Activated naive CD4-positive, alpha-beta T cell treated with anti-CD3 and anti-CD28 coated beads, Interleukin-2, amount 50 U/mL, for 24 hours (primary cell): ENCODE results near the gene SLC30A1.
A peak's percentile ranks its signal among the peaks of the same experiment; 100 is the strongest.
"Not testable (repeated sequence)": the region's sequence is repeated elsewhere in the genome, so short reads cannot be mapped to it uniquely, and the experiment has no call there.

Experiments
- H3K27ac Mint-ChIP-seq: one replicate; pipeline ENCODE4 v1.8.0; 2021; ENCODE audit warnings: mild to moderate bottlenecking, mixed read lengths
- H3K27me3 Mint-ChIP-seq: one replicate; pipeline ENCODE4 v1.8.0; 2021; ENCODE audit warnings: mixed read lengths
- H3K36me3 Mint-ChIP-seq: one replicate; pipeline ENCODE4 v1.8.0; 2021; ENCODE audit warnings: mixed read lengths
- H3K4me1 Mint-ChIP-seq: one replicate; pipeline ENCODE4 v1.8.0; 2021; ENCODE audit warnings: mixed read lengths
- H3K4me3 Mint-ChIP-seq: one replicate; pipeline ENCODE4 v1.8.0; 2021; ENCODE audit warnings: mild to moderate bottlenecking, mixed read lengths
- H3K9me3 Mint-ChIP-seq: one replicate; pipeline ENCODE4 v1.8.0; 2021; ENCODE audit warnings: mixed read lengths

Gene SLC30A1

DNA sequence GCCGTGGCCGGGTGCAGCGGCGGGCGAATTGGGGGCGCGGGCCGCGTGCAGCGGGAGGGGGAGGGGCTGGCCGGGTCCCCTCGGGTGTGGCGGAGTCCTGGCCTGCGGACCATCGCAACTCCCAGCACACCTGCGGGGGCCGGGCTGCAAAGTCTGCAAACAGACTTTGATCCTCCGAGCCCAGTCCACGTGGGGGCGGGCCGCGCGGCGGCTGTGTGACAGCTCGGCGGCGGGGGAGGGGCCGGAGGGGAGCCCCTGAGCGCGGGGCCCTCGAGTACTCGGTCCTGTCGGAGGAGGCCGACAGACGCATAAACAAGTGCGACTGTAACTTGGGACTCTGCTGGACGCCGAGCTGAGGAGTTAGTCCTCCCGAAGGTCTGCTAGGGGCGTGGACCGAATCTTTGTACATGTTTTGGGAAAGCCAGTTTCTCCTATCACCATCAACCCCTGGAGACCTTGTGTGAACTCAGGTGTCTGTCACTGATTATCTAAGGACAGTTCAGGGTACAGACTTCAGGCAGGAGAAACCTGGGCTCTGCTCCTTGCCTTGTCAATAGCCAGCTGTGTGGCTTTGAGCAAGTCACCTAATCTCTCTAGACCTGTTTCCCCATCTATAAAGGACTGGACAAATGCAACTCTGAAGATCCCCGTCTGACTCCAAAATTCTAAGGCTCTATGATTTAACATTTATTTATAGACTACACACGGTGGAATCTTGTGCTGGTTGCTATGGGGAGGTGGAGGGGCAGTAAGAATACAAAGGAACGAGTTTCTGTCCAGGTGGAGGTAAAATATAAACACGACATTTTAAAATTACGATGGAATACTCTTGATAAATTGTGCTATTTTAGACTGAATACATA is 710 bp upstream of the SLC30A1 start:
- H3K4me3 Mint-ChIP-seq = peak overlapping the region; percentile 79
- peaks cover 38% of the 10 kb centered on the region for H3K4me1 Mint-ChIP-seq
- H3K9me3 Mint-ChIP-seq = no peaks in the 10 kb centered on the region
- no peaks in the 10 kb centered on the region for H3K27me3 Mint-ChIP-seq
- peak overlapping the region; percentile 44 for H3K27ac Mint-ChIP-seq
- peaks cover 2% of the 10 kb centered on the region for H3K36me3 Mint-ChIP-seq

DNA sequence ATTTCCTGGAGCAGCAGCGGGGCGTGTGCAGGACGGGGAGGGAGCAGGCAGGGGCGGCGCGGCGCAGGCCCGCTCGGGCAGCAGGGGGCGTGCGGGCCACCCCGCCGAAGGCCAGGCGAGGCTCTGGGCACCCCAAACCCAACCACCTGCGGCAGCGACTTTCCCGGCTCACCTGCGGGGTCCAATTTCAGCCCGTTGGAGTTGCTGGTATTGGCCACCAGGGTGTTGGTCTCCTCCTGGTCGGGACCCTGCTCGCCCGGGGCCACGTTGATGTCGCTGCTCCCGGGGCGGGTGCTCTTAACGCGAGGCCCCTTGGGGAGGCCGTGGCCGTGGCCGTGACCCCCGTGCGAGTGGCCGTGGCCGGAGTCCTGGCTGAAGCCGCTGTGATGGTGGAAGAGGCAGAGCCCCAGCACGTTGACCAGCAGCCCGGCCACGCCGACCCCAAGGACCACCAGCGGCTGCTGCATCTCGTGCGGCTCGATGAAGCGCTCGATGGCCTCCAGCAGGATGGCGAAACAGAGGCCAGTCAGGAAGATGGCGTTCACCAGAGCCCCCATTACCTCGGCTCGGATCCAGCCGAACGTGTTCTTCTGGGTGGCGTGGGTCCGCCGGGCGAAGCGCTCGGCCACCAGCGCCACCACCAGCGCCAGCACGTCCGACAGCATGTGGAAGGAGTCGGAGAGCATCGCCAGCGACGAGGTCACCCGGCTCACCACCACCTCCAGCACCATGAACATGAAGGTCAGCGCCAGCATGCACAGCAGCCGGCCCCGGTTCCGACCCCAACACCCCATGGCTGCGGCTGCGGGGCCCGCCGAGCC is 932 bp downstream of the SLC30A1 start:
- H3K9me3 Mint-ChIP-seq = no peaks in the 10 kb centered on the region

DNA sequence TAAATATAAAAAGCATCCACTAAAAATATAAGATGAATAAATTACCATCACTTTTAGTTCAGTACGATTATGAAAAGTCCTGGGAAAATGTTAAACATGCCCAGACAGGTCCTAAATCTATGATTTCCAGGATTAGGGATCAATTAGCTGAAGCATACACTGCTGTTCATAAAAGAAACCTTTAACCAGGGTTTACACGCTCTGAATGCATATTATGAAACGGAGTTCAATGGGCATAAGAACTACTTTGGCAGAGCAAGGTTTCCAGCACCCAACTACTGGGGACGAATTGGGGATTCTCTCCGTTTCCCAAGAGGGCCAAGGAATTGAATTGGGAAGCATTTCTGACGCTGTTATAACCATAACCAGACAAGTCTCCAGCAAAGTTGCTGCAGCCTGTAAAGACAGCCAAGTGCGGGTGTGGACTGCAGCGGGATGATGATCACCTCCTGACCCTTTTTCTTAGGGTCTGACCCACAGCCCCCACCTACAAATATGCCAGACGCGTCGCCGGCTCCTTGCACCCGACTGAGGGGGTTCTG is 1.6 kb downstream of the SLC30A1 start:
- Mint-ChIP-seq H3K9me3 (no peaks in the 10 kb centered on the region), H3K4me1 (peaks cover 51% of the 10 kb centered on the region), H3K27ac (peak overlapping the region; percentile 79), H3K27me3 (no peaks in the 10 kb centered on the region), H3K4me3 (peak overlapping the region; percentile 92), H3K36me3 (peaks cover 7% of the 10 kb centered on the region)

More for the DNA sequence above, 932 bp downstream of the SLC30A1 start:
- Mint-ChIP-seq H3K36me3 (peaks cover 7% of the 10 kb centered on the region), H3K4me1 (peaks cover 51% of the 10 kb centered on the region), H3K27ac (peak overlapping the region; percentile 79), H3K4me3 (peak overlapping the region; percentile 92), H3K27me3 (no peaks in the 10 kb centered on the region)

DNA sequence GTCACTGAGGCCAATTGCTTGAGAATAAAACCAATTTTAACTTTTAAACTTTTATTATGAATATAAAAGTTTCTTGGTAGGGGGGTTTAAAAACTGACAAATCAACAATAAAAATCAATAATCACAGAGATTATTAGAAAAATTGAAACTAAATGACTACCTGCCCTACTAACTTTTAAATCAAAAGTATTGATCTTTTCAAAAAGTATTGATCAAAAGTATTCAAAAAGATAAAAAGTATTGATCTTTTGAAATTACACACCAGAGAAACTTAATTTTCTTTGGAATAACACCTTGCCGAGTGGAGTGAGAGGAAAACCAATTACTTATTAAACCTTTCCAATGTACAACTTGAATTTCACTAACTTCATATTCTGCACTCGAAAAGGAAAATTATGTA is 2.2 kb downstream of the SLC30A1 start:
- H3K27me3 Mint-ChIP-seq = no peaks in the 10 kb centered on the region
- H3K4me3 Mint-ChIP-seq = peak overlapping the region; percentile 92
- no peaks in the 10 kb centered on the region for H3K9me3 Mint-ChIP-seq
- H3K4me1 Mint-ChIP-seq = peaks cover 50% of the 10 kb centered on the region
- H3K27ac Mint-ChIP-seq = no peak overlapping the region
- peaks cover 9% of the 10 kb centered on the region for H3K36me3 Mint-ChIP-seq

DNA sequence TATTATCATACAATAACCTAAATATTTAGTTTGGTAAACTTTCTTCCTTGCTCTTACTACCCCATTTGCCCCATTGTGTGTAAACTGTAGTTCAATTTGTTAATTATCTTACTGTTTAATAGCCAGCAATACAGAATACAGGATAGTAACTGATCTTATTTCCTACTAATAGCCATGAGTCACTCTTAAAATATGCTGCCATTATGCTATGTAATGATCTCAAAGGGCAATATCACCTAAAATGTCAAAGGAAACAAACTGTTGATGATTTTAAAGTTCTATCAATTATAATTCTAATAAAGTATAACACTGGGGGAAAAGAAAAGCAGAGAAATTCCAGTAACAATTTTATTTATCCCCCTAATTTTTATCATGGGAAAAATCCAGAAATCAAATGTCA is 4.3 kb downstream of the SLC30A1 start:
- H3K27me3 Mint-ChIP-seq = no peaks in the 10 kb centered on the region
- peaks cover 9% of the 10 kb centered on the region for H3K36me3 Mint-ChIP-seq
- H3K4me3 Mint-ChIP-seq = no peak overlapping the region
- peaks cover 38% of the 10 kb centered on the region for H3K4me1 Mint-ChIP-seq
- no peaks in the 10 kb centered on the region for H3K9me3 Mint-ChIP-seq
- no peak overlapping the region for H3K27ac Mint-ChIP-seq

DNA sequence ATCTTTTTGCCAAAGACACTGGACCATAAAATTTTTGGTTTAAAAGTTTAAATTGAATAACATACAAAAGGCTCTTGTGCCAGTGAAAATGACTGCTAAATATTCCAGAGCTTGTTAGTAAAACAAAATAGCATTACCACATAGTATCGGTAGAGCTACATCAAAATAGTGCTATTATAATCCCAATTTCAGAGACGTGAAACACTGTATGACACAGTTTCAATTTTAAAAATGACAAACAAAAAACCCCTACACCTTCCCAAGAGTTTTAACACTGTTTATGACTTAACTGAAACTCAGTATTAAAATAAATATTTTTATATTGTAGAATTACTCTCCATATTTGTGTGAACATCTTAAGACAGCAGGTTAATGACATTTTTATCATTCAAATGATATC is 7.0 kb downstream of the SLC30A1 start:
- H3K36me3 Mint-ChIP-seq = peaks cover 9% of the 10 kb centered on the region
- no peak overlapping the region for H3K27ac Mint-ChIP-seq
- peaks cover 35% of the 10 kb centered on the region for H3K4me1 Mint-ChIP-seq
- no peaks in the 10 kb centered on the region for H3K9me3 Mint-ChIP-seq
- no peak overlapping the region for H3K4me3 Mint-ChIP-seq
- no peaks in the 10 kb centered on the region for H3K27me3 Mint-ChIP-seq

DNA sequence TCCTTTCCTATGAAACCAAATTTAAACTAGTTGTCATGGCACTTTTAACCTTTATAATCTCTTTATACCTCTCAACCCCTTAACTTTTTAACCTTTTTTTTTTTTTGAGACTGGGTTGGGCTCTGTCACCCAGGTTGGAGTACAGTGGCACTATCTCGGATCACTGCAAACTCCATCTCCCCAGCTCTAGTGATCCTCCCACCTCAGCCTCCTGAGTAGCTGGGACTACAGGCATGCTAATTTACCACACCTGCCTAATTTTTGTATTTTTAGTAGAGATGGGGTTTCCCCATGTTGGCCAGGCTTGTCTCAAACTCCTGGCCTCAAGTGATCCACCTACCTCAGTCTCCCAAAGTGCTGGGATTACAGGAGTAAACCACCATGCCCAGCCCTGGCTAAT is 8.6 kb downstream of the SLC30A1 start:
- H3K4me3 Mint-ChIP-seq, H3K27me3 Mint-ChIP-seq, H3K36me3 Mint-ChIP-seq, H3K9me3 Mint-ChIP-seq, H3K27ac Mint-ChIP-seq: not testable (repeated sequence)
- peaks cover 20% of the 10 kb centered on the region for H3K4me1 Mint-ChIP-seq

DNA sequence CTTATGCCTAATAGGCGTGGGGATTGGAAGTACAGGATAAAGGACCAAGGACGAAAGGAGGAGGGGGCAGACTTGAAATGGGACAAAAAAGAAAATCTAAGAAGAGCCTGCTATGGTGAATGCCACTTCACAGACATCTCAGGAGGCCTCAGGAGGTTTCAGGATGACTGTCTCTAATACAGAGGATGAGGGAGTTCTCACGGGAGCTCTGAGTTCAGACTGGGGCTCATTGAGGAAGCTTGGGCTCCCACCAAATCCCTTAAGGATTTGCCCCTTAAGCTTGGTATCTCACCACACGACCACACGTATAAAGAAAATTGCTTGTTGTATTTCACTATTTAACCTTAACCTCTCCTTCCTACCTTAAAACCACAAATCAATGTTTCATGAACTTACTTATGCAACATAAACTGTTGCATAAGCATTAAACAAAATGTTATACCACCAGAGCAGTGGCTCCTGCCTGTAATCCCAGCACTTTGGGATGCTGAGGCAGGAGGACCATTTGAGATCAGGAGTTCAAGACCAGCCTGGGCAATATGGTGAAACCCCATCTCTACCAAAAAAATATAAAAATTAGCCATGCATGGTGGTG is 12.4 kb downstream of the SLC30A1 start:
- Mint-ChIP-seq H3K9me3 (no peaks in the 10 kb centered on the region), H3K36me3 (peaks cover 3% of the 10 kb centered on the region), H3K27ac (no peak overlapping the region), H3K4me3 (no peak overlapping the region), H3K4me1 (no peaks in the 10 kb centered on the region), H3K27me3 (no peaks in the 10 kb centered on the region)

DNA sequence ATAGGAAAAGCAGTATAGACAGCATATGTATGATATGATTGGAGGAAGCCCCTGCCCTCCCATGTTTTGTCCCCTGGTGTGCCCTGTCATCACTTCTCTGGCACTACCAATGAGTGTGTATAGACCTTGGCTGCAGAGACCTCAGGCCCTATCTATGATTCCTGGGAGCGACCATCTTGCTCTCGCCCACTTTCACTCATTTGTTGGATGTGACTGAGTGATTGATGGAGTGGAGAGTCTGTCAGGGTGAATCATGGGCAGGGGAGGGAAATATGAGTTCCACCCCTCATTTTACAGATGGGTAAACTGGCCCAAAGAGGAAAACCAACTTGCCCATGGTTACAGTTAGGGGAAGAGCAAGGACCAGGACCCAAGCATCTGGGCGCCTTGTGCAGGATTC is 14.9 kb downstream of the SLC30A1 start:
- Mint-ChIP-seq H3K4me1 (no peaks in the 10 kb centered on the region), H3K4me3 (no peak overlapping the region), H3K36me3 (peaks cover 3% of the 10 kb centered on the region), H3K27ac (no peak overlapping the region), H3K27me3 (no peaks in the 10 kb centered on the region), H3K9me3 (no peaks in the 10 kb centered on the region)

DNA sequence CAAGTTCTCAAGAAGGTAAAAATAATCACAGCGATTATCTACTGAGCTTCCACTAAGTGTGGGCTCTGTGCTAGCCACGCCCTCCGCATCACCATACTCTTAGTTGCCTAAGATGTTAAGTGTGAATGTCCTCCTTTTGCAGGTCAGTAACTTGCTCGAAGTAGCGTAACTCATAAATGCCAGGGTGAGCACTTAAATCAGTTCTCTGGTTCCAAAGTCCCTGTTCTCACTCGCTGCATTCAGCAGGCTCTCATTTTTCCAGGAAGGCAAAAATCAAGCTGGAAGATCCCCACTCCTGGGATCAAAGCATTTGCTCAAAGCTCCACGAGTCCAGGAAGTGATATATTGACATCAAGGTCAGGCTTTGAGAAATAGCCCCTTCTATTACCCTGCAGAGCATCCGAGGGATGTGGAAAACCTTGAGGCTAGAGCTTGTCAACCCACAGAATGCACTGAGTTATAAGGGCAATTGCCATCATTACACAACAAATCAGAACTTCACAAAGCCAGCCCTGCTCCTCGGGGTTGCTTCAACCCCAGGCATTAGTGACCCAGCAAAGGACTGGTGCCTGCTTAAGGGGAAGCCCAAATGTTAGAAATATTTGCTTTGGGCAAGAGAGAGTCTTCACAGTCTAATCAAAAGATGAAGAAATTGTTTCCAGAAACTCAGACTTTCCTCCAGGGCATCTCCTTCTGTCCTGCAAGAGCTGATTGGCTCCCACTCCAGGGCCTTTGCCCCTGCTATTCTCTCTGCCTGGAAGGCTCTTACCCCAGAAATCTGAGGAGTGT is 19.5 kb downstream of the SLC30A1 start:
- Mint-ChIP-seq H3K36me3 (peaks cover 3% of the 10 kb centered on the region), H3K4me1 (no peaks in the 10 kb centered on the region), H3K9me3 (no peaks in the 10 kb centered on the region), H3K27me3 (no peaks in the 10 kb centered on the region), H3K27ac (no peak overlapping the region), H3K4me3 (no peak overlapping the region)

DNA sequence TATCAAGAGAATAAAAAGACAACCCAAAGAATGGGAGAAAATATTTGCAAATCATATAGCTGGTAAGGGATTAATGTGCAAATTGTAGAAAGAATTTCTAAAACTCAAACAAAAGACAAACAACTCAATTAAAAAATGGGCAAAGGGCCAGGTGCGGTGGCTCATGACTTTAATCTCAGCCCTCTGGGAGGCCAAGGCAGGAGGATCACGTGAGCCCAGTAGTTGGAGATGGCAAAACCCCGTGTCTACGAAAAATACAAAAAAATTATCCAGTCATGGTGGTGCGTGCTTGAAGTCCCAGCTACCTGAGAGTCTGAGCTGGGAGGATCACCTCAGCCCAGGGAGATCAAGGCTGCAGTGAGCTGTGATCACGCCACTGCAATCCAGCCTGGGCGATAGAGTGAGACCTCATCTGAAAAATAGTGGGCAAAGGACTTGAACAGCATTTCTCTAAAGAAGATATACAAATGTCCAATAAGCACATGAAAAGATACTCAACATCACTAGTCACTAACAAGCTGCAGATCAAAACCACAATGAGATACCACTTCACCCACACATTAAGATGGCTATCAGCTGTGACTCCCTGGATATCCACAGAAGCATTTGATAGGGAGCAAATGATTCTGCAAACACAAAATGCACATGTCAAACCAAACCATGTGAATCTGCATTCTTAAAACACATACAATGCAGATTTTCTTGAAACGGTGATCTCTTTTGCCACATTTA is 20.9 kb downstream of the SLC30A1 start:
- no peak overlapping the region for H3K4me3 Mint-ChIP-seq
- no peaks in the 10 kb centered on the region for H3K4me1 Mint-ChIP-seq
- H3K9me3 Mint-ChIP-seq = no peaks in the 10 kb centered on the region
- peaks cover 3% of the 10 kb centered on the region for H3K36me3 Mint-ChIP-seq
- no peak overlapping the region for H3K27ac Mint-ChIP-seq
- no peaks in the 10 kb centered on the region for H3K27me3 Mint-ChIP-seq

DNA sequence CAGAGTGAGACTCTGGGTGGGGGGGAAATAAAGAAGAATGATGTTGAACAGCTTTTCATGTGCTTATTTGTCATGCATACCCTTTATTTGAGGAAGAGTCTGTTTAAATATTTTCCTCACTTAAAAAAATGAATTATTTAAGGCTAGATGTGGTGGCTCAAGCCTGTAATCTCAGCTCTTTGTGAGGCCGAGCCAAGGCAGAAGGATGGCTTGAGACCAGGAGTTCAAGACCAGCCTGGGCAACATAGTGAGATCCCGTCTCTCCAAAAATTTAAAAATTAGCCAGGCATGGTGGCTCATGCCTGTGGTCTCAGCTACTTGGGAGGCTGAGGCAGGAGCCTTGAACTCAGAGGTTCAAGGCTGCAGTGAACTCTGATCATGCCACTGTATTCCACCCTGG is 25.4 kb downstream of the SLC30A1 start:
- no peaks in the 10 kb centered on the region for H3K9me3 Mint-ChIP-seq
- H3K36me3 Mint-ChIP-seq = no peaks in the 10 kb centered on the region
- no peaks in the 10 kb centered on the region for H3K27me3 Mint-ChIP-seq
- no peak overlapping the region for H3K27ac Mint-ChIP-seq
- no peak overlapping the region for H3K4me3 Mint-ChIP-seq
- H3K4me1 Mint-ChIP-seq = no peaks in the 10 kb centered on the region

DNA sequence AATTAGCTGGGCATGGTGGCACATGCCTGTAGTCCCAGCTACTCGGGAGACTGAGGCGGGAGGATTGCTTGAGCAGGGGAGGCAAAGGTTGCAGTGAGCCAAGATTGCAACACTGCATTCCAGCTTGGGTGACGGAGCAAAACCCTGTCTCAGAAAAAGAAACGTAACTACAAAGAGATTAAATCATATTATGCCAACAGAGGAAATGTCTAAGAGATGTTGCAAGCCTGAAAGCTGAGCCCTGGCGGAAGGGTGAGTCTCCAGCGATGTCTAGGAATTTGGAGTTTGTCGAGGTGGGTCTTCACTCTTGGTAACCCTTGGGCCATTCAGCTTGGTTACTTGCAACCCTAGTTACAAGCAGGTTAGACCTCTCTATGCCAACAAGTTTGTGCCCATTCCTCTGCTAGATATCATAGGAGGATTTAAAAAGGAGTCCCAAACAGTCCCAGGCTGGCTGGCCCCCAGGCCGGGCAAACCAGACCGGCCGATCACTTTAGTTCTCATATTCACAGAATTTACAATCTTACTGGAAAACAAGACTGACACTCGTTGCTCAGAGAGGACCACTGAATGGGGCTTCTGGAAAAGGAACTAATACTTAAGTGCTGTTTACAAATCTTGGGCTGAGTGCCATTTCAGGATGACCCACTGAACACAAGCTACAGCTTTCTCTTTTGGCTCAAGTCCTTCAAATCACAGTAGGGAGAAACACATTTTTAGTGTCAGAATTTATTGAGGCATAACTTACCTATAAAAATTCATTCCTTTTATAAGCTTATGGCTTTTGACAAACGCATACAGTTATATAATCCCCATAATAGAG is 27.1 kb downstream of the SLC30A1 start:
- no peaks in the 10 kb centered on the region for H3K4me1 Mint-ChIP-seq
- H3K36me3 Mint-ChIP-seq = no peaks in the 10 kb centered on the region
- no peaks in the 10 kb centered on the region for H3K9me3 Mint-ChIP-seq
- H3K4me3 Mint-ChIP-seq = no peak overlapping the region
- no peaks in the 10 kb centered on the region for H3K27me3 Mint-ChIP-seq
- H3K27ac Mint-ChIP-seq = no peak overlapping the region
